HCT116 (cell line): Measurements from ENCODE around the gene GTPBP1.

Experiments
- CBX3 ChIP-seq: IDR thresholded peaks from 2 replicates; pipeline ENCODE4 v1.6.1; 2012; ENCODE audit warnings: low read depth
- EZH2 ChIP-seq: fragments of 200-600 bp; sonication (generic); IDR thresholded peaks from 2 replicates; pipeline ENCODE4 v1.6.1; 2017; ENCODE audit warnings: antibody characterized with exemption, mixed run types
- POLR2A ChIP-seq: IDR thresholded peaks from 2 replicates; pipeline ENCODE4 v1.7.0; 2011; ENCODE audit warnings: borderline replicate concordance; ENCODE audit not compliant: insufficient read depth, insufficient read length; ENCODE audit errors: extremely low read depth
- TF ChIP-seq, protein P1 (sequence below), 3 experiments: fragments of 200-600 bp in 1 of 3; sonication (generic) in 1 of 3; IDR thresholded peaks in 2 of 3; conservative IDR thresholded peaks in 1 of 3; 2 replicates each; pipeline ENCODE4 v1.5.1; 2012 to 2017; ENCODE audit warnings: low read depth in 2 of 3, low read length in 2 of 3, antibody characterized with exemption in 1 of 3, borderline replicate concordance in 1 of 3, control low read depth in 1 of 3, mild to moderate bottlenecking in 1 of 3, mixed read lengths in 1 of 3, mixed run types in 1 of 3, moderate library complexity in 1 of 3; ENCODE audit not compliant: insufficient read depth in 1 of 3

DNA sequence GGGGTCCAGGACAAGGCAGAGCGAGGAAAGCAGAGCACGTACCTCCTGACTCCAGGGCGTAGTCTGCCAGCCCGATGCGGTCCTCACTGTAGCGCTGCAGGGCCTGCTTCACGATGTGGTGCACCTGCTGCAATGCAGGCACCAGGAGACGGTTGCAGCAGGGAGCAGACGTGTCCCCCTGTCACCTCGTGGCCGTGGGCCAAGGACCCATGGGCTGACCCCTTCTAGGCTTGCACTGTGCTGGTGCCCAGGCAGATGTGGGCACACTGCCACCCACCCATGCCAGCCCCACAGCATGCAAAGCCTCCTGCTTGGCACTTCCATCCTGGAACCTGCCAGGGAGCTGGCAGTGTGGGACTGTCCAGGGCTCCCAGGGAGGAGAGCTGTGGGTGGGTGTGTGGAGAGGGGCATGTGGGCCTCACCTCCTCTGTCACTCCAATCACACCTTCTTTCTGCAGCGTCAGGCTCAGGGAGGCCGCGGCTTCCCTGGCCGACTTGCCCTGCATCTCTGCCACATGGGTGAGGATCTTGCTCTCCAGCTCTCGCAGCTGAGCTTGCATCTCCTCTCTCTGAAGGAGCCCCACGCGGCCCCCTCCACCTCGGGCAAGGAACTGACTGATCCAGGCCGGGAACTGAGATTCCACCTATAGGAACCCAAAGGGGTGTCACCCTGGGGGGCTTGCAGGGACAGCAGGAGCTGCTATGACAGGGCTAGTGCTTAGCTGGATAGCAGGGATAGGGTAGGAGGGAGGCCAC lies 33.7 kb downstream of the GTPBP1 start:
- TF ChIP-seq, protein P1, sequence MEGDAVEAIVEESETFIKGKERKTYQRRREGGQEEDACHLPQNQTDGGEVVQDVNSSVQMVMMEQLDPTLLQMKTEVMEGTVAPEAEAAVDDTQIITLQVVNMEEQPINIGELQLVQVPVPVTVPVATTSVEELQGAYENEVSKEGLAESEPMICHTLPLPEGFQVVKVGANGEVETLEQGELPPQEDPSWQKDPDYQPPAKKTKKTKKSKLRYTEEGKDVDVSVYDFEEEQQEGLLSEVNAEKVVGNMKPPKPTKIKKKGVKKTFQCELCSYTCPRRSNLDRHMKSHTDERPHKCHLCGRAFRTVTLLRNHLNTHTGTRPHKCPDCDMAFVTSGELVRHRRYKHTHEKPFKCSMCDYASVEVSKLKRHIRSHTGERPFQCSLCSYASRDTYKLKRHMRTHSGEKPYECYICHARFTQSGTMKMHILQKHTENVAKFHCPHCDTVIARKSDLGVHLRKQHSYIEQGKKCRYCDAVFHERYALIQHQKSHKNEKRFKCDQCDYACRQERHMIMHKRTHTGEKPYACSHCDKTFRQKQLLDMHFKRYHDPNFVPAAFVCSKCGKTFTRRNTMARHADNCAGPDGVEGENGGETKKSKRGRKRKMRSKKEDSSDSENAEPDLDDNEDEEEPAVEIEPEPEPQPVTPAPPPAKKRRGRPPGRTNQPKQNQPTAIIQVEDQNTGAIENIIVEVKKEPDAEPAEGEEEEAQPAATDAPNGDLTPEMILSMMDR (IDR thresholded peaks at IDR 0.05 in 2 of 3, conservative IDR thresholded peaks at IDR 0.05 in 1 of 3; ENCODE audit: borderline replicate concordance in 1 of 3, insufficient read depth in 1 of 3, low read depth in 2 of 3, low read length in 2 of 3): no peak
- no peak for TF ChIP-seq POLR2A
- no peak for TF ChIP-seq CBX3
- TF ChIP-seq EZH2: no peak
